GM19025 (cell line): ENCODE measurements around the gene LDB2.

Experiments used
- ATAC-seq: cut with Tn5 transposase; IDR thresholded peaks from one replicate; pipeline ENCODE4 v1.9.1; 2021; ENCODE audit warnings: mild to moderate bottlenecking, low read depth, moderate library complexity; ENCODE audit not compliant: unreplicated experiment

LDB2 gene

GRCh38 chr4:16521156-16521915 lies 377.1 kb downstream of the LDB2 start:
- no peak for ATAC-seq

- no peak for ATAC-seq
Measured at GRCh38 chr4:16516796-16517439, 381.5 kb downstream of the LDB2 start.

GRCh38 chr4:16513876-16514275 lies 384.6 kb downstream of the LDB2 start:
- ATAC-seq: no peak

GRCh38 chr4:16508968-16509367 lies 389.5 kb downstream of the LDB2 start:
- no peak for ATAC-seq

DNA sequence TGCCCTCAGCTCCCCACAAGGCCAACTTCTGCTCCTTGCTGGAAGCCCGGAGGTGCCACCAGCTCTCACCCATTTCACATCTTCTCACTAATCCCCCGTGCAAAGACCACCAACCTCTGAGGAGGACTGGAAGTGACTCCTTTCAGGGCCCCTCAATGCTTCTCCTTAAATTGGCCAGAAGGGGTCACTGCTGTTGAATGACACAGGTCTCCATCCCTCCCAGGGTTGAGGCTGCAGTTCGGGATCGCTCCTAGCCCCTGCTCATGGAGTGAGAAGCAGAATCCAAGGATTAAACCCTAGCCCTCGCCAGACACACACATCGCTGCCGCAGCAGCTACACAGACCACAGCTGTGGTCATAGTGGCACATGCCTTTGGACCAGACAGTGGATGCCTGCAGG lies 392.7 kb downstream of the LDB2 start:
- no peak for ATAC-seq

DNA sequence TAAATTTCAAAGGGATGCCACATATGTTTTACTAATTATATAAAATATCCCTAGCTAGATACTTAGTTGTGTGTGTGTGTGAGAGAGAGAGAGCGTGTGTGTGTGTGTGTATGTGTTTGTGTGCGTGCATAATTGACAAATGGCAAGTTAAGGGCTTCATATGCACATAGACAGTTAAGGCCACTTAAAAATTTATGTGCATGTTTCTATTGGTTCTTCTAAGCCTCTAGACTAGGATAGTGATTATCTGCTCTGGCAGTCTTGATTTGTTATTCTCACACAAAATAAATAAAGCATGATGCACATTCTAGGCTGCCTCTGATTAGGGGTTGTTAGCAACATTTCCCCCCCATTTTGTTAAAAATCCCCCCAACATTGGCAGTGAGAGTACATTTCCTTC lies 393.2 kb downstream of the LDB2 start:
- no peak for ATAC-seq

GRCh38 chr4:16503421-16504100 lies 394.9 kb downstream of the LDB2 start:
- no peak for ATAC-seq

DNA sequence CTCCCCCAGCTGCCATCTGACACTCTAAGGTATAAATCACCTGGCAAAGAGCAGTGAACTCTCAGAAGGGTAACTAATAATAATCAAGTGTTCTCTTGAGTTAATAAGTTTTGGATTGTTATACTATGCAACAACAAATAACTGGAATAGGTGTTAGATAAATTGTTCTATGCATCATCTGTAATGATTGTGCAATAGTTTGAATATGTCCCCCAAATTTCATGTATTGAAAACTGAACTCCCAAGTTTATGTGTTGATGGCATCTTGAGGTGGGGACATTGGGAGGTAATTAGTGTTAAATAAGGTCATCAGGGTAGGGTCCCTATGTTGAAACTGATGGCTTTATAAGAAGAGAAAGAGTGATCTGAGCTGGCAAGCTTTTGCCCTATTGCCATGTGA lies 399.5 kb downstream of the LDB2 start:
- no peak for ATAC-seq

DNA sequence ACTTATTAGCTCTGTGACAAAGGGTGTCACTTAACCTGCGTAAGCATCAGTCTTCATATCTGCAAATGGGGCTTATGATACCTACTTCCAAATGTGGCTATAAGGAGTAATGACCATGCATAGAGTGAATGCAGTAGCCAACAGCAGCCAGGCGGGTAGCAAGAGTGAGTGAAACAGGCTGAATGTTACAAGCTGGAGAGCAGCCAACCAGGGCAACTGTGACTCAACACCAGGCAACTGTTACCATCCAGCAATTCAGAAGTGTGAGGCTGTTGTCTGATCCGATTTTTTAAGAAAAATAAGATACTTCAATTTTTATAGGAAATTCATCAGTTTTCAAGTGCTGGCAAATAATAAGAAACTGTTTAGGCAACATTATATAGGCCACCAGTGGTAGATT lies 401.9 kb downstream of the LDB2 start:
- ATAC-seq: no peak

- ATAC-seq: no peak
Measured at GRCh38 chr4:16492872-16493271, 405.6 kb downstream of the LDB2 start.

- no peak for ATAC-seq
Measured at GRCh38 chr4:16489226-16489625, 409.2 kb downstream of the LDB2 start.

DNA sequence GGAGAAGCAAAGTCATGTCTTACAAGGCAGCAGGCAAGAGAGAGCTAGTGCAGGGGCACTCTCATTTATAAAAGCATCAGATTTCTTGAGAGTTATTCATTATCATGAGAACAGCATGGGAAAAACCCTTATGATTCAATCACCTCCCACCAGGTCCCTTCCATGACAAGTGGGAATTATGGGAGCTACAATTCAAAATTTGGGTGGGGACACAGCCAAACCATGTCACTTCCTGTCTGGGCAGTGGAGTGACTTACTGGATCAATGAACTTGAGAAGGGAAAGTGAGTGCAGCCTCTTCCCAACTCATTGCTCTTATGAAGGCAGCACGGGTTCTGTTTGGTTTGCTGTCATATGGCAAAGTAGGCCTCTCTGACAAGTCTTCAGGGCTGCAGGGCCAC lies 410.4 kb downstream of the LDB2 start:
- no peak for ATAC-seq

GRCh38 chr4:16484711-16485110 lies 413.7 kb downstream of the LDB2 start:
- no peak for ATAC-seq

- no peak for ATAC-seq
Measured at GRCh38 chr4:16483540-16483939, 414.9 kb downstream of the LDB2 start.

DNA sequence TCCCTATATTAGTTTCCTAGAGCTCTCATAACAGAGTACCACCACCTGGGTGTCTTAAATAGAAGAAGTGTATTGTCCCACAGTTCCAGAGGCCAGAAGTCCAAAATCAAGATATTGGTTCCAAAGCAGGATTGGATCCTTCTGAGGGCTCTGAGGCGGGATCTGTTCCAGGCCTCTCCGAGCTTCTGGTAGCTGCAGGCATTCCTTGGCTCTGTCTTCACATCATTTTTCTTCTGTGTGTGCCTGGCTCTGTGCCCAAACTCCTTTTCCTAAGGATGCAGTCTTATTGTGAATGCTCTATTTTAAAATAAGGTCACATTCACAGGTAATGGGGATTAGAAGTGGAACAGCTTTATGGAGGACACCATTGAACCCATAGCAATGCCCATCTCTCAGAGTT lies 418.4 kb downstream of the LDB2 start:
- ATAC-seq: no peak

- no peak for ATAC-seq
Measured at GRCh38 chr4:16472537-16472936, 425.9 kb downstream of the LDB2 start.

GRCh38 chr4:16467061-16467460 lies 431.4 kb downstream of the LDB2 start:
- ATAC-seq: no peak

- no peak for ATAC-seq
Measured at GRCh38 chr4:16466581-16466980, 431.9 kb downstream of the LDB2 start.

- no peak for ATAC-seq
Measured at GRCh38 chr4:16464651-16465050, 433.8 kb downstream of the LDB2 start.

DNA sequence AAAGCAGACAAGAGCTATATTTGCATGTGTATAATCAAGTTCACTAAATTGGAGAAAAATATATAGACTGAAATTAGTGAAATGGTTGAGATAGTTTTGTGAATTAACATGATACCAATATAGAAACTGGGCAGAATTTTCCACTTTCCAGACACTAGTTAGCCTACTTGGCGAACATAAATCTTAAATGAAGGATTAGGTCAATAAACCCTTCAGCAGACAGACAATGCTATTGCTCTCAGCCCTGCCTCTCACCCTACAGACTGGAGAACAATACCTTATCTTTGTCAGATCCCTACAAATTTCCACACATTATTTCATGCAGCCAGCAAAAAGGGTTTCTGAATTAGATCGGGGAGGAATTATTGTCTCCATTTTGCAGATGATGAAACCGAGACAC lies 435.8 kb downstream of the LDB2 start:
- no peak for ATAC-seq

DNA sequence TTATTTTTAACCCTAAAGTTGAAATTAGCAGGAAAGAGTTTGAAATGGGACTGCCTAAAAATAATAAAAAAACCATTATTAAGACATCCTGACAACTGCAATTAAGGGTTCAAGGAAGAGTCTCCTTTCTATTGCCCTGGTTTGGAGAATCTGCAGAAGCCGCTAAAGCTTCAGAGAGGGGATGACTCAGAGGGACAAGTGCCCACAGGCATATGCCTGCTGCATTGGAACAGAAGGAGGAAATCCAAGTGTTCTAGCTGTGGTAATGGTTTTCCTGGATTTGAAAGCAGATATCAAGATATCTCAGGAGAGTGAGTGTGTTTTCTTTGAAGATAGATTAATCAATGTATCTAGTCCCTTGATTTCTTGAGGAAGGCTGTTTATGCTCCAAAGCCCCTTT lies 437.1 kb downstream of the LDB2 start:
- no peak for ATAC-seq

DNA sequence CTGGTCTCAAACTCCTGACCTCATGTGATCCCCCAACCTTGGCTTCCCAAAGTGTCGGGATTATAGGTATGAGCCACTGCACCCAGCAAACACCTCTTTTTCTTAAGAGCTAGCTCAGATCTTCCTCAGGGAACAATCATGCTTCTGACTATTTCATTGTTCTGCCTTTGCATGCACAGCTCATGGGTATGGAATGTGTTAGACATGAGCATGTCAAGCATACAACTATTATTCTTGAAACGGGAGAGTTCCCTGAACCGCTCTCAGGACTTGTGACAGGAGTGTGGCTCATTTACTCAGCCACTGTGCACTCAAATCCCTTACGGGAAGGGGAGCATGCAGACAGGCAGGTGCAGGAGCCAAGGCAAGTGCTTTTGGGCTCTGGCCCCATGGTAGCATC lies 440.5 kb downstream of the LDB2 start:
- no peak for ATAC-seq
